Aorta (tissue), 5 donors: ENCODE measurements around the gene BMP6. TPM values are rescaled to one million over a fixed set of nuclear protein-coding genes. Genes with fewer than 3 reads are reported as not detected.
A peak's percentile ranks its signal among the peaks of the same experiment; 100 is the strongest.

Experiments used
- ATAC-seq: fragments of 200-7000 bp; cut with Tn5 transposase; one replicate; pipeline ENCODE4 v1.9.1; 2022; ENCODE audit warnings: moderate library complexity; ENCODE audit not compliant: low FRiP score
- DNase-seq, 2 donors: peaks; one replicate each; pipeline ENCODE4 v3.0.0-alpha.2; 2020
- H3K27ac ChIP-seq, 2 donors: one replicate each; pipeline ENCODE4 v1.5.1; 2013; ENCODE audit warnings: low read length in 2 of 2, mild to moderate bottlenecking in 2 of 2, moderate library complexity in 2 of 2, control low read depth in 1 of 2, inconsistent platforms in 1 of 2, low read depth in 1 of 2
- H3K27me3 ChIP-seq, 2 donors: one replicate each; pipeline ENCODE4 v1.6.1; 2013; ENCODE audit warnings: control low read depth in 1 of 2, low read length in 1 of 2, mild to moderate bottlenecking in 1 of 2, moderate library complexity in 1 of 2; ENCODE audit not compliant: insufficient read depth in 2 of 2, control insufficient read depth in 1 of 2
- H3K36me3 ChIP-seq, 2 donors: one replicate each; pipeline ENCODE4 v1.6.1; 2013; ENCODE audit warnings: control low read depth in 1 of 2, low read length in 1 of 2, mild to moderate bottlenecking in 1 of 2; ENCODE audit not compliant: insufficient read depth in 2 of 2, control insufficient read depth in 1 of 2
- H3K4me1 ChIP-seq, 2 donors: one replicate each; pipeline ENCODE4 v1.6.1; 2013; ENCODE audit warnings: low read length in 2 of 2, control low read depth in 1 of 2, mild to moderate bottlenecking in 1 of 2, moderate library complexity in 1 of 2; ENCODE audit not compliant: insufficient read depth in 2 of 2, control insufficient read depth in 1 of 2
- H3K4me3 ChIP-seq, 2 donors: one replicate each; pipeline ENCODE4 v1.5.1; 2013; ENCODE audit warnings: low read length in 2 of 2, control low read depth in 1 of 2, mild to moderate bottlenecking in 1 of 2
- H3K9me3 ChIP-seq: one replicate; pipeline ENCODE4 v1.6.1; 2013; ENCODE audit warnings: mild to moderate bottlenecking, low read length; ENCODE audit not compliant: control insufficient read depth
- WGBS, 2 donors: extraction: QIAGEN DNeasy Blood & Tissue Kit; methylation state at CpG; one replicate each; pipeline ENCODE4 v1.1.7; 2013; 5-methylcytosine and 5-hydroxymethylcytosine counted together
- intact Hi-C, 2 donors: fragments of 100-400 bp; cut with DNase I; formaldehyde crosslinking; loops; one replicate each; pipeline versions ENCODE4 v1.14.2 to v1.15.0; 2022
- polyA plus RNA-seq, 2 donors: library from polyadenylated mRNA; stranded (reverse); fragments of 200-250 nt; gene quantifications; one replicate each; pipeline ENCODE4 v1.2.3, GENCODE V29; 2013
- total RNA-seq, 2 donors: library from RNA; stranded (reverse); fragmentation: NEBNext Ultra II Directional; extraction: Animal tissue kit (Norgen Biotek cat#: 25700); gene quantifications; one replicate each; pipeline ENCODE4 v1.2.1, GENCODE V29; 2021
- donor health status: healthy with polysubstance abuse.
- donor health status: Bipolar disorder and iron deficiency.
- donor health status: DM: no; HTN: no; CAD: no.
- donor health status: DM: no; HTN: no; CAD: no.
- donor health status: DM: yes; HTN: yes; CAD: no.

Gene BMP6
- total and polyA plus RNA-seq, 4 donors: 1.2 to 5.2 (median 4.0) TPM

DNA sequence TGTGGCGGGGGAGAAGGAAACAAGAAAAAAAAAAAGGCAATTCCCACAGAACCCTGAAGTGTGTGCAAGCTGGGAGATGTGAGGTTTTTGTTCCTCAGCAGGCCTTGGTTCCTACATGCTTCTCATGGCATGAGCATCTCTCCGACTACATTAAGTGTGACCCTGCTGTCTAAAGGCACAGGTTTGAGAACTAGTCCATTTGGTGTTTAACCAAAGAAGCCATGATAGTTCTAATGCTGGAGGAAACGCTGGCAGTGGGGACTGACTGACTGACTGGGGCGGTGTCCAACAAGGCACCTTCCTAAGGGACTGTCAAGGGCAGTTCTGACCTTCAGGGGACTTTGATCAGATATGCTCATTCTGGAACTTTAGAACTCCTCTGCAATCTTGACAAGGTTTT is 180.8 kb downstream of the BMP6 start:
- no peaks in the 10 kb centered on the region for H3K9me3 ChIP-seq
- WGBS, 2 donors: 90 to 94% methylated on average over 4 of the region's 4 CpGs
- ATAC-seq (no peak), DNase-seq (no peak)
- intact Hi-C loops: loop anchor here in 1 of 2 donors (5.0 to 10.0 kb wide), 2 partner anchors 156 to 528 kb away; partner anchors contain the start of genes BLOC1S5 and SLC35B3
- H3K27me3 ChIP-seq: no peaks in the 10 kb centered on the region
- no peak overlapping the region for H3K4me3 ChIP-seq
- peaks cover 0 to 3% of the 10 kb centered on the region in 2 donors for H3K36me3 ChIP-seq
- no peak overlapping the region for H3K27ac ChIP-seq
- no peaks in the 10 kb centered on the region for H3K4me1 ChIP-seq

DNA sequence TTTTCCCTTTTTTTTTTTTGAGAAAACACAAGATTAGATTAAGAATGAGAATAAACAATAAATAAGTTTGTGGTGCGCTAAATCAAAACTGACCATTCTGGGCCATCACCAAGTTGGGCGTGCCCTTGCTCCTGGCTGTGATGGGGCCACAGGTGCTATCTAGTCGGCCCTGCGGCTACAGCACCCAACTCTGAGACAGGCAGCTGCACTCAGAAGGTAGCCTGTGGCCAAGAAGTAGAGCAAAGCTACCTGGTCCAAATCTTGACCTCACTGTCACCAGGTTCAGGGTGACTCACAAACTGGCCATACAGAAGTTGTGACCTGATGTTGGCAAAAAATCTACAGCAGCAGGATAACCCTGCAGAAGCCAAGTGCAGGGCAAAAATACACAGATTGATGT is 181.3 kb downstream of the BMP6 start:
- DNase-seq (no peak), ATAC-seq (no peak)
- Histone ChIP-seq H3K27ac (no peak overlapping the region), H3K4me1 (no peaks in the 10 kb centered on the region), H3K4me3 (no peak overlapping the region), H3K36me3 (peaks cover 0 to 3% of the 10 kb centered on the region in 2 donors), H3K27me3 (no peaks in the 10 kb centered on the region), H3K9me3 (no peaks in the 10 kb centered on the region)
- WGBS, 2 donors: 94 to 97% methylated on average over 4 of the region's 4 CpGs
- intact Hi-C loops: loop anchor here in 1 of 2 donors (5.0 to 10.0 kb wide), 2 partner anchors 155 to 528 kb away; partner anchors contain the start of genes BLOC1S5 and SLC35B3

DNA sequence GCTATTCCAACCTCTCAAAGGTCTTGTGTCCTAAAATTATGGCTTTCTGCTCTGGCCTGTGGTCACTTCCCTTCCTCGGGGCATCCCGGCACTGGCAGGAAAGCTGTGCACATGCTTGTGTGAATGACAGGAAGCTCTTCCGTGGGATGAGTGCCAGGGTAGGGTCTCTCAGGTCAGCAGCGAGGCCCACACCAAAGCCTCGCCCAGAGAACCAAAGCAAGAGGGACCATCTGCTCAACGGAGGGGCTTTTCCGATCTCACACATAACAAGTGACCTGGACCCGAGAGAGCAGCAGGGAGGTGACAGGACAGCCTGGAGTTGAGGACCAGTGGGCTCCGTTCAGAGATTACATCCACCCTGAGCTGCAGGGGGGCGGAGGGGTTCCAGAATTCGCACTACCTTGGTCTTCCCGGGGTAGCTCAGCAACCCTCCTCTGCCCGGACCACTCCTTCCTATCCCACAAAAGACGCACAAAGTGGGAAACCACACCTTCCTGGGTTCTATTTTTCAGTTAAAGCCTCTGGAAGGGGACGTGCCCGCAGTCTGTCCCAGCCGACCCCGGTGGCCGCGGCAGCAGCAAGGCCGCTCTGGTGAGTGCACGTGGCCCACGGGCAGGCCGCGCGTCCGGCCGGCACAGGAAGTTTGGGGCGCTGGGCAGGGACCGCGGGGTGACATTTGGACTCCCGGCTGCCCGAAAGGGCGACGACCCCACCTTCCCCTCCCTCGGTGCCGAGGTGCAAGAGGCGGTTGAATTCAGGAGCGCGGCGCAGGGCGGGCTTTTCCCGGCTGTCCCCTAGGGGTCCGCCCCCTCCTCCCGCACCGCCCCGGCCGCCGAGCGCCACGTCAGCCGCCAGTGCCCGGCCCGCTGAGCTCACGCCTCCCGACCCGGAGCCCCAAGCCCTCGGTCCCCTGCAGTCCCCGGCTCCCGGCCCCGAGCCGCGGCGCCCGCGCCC is 183.7 kb downstream of the BMP6 start:
- peak; percentile 74 to 90 for DNase-seq
- WGBS, 2 donors: 2 to 4% methylated on average over 54 to 66 of the region's 66 CpGs
- ATAC-seq: peak; percentile 67
- Histone ChIP-seq H3K27me3 (no peaks in the 10 kb centered on the region), H3K27ac (no peak overlapping the region), H3K4me1 (no peaks in the 10 kb centered on the region), H3K36me3 (no peaks in the 10 kb centered on the region), H3K4me3 (peak overlapping the region; percentile 61 to 92), H3K9me3 (no peaks in the 10 kb centered on the region)
- intact Hi-C loops: loop anchor here in 1 of 2 donors (5.0 to 10.0 kb wide), 5 partner anchors 83 to 525 kb away; partner anchors contain the start of genes BLOC1S5, BMP6 and SLC35B3

DNA sequence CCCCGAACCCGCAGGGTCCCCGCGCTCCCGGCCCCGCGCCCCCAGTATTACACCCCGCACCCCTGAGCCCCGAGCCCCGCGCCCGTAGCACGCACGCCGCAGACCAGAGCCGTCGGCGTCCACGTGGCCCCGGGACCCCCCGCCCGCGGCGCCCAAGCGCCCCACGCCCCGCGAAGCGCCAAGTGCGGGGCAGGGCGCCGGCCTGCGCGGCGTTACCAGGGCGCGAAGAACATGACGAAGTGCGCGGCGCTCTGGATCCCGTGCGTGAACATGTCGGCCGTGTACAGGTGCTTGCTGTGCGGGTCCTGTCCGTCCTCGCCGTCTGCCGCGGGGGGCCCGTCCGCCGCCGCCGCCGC is 184.4 kb downstream of the BMP6 start:
- WGBS, 2 donors: 0 to 1% methylated on average over 42 to 57 of the region's 57 CpGs
- Histone ChIP-seq H3K9me3 (no peaks in the 10 kb centered on the region), H3K36me3 (no peaks in the 10 kb centered on the region), H3K27me3 (no peaks in the 10 kb centered on the region), H3K27ac (no peak overlapping the region), H3K4me3 (peak overlapping the region; percentile 61 to 92), H3K4me1 (no peaks in the 10 kb centered on the region)
- ATAC-seq: no peak
- intact Hi-C loops: loop anchor here in 1 of 2 donors (5.0 to 10.0 kb wide), 3 partner anchors 82 to 185 kb away; partner anchors contain the start of gene BMP6
- peak in 1 of 2 donors; percentile 81 for DNase-seq

DNA sequence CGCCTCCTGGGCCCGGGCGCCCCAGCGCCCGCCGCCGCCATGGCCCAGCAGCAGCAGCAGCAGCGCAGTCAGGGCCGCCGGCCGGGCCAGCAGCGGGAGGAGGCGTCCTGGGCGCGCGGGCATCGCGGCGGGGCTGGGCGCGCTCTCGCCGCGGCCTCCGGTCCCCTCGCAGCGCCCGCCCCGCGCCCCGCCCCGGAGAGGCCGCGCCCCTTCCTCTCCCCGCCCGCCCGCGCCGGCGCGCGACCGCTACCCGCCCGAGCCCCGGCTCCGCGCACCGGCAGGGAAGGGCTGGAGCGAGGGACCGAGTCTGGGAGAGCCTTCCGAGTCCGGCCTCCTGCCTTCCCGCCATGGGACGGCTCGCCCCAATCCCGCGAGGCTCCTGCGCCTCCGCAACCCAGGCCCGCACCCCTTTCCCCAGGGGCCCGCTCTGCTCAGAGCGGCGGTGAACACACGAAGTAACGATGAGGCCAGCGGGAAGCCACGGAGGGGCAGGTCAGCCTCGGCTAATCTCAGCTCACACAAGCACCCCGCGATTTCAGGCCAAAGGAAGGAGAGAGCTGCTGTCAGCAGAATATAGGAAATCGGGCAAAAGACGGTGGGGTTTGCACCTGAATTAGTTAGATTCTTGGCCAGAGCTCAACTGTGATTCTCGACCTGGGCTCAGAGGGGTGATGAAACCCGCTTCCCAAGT is 184.9 kb downstream of the BMP6 start, which contains the start of gene TXNDC5:
Gene TXNDC5, minus strand, starts transcription at position 135 of the 691 bp plus-strand sequence. Its CDS starts 12 bp downstream, at position 123.
- intact Hi-C loops: loop anchor here in 1 of 2 donors (5.0 to 10.0 kb wide), 3 partner anchors 82 to 186 kb away; partner anchors contain the start of gene BMP6
- Histone ChIP-seq H3K27me3 (no peaks in the 10 kb centered on the region), H3K4me1 (no peaks in the 10 kb centered on the region), H3K9me3 (no peaks in the 10 kb centered on the region), H3K36me3 (no peaks in the 10 kb centered on the region), H3K27ac (peak within 1 kb of the TSS in 1 of 2 donors; percentile 7), H3K4me3 (peak within 1 kb of the TSS; percentile 61 to 92)
- 3 to 6% methylated on average over 23 to 75 of the region's 75 CpGs for WGBS, 2 donors
- peak; percentile 86 to 94 for DNase-seq
- peak; percentile 88 for ATAC-seq

DNA sequence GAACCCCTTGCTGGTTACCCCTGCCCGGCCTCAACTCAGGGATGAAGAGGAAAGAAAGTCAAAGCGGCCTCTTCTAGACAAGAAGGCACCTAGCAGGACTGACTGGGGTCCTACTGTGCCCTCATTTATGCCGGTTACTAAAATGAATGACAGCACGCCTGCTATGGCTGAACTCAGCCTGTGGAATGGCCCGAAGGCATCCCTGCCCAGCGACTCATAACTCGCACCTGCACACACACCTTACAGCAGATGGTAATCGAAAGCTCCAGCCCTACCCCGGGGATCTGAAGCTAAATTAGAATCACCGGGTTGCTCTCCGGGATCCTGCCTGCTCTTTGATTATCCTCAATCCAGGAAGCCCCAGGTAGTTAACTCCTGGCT is 185.4 kb downstream of the BMP6 start:
- Histone ChIP-seq H3K27me3 (no peaks in the 10 kb centered on the region), H3K4me1 (no peaks in the 10 kb centered on the region), H3K36me3 (no peaks in the 10 kb centered on the region), H3K4me3 (no peak overlapping the region), H3K9me3 (no peaks in the 10 kb centered on the region), H3K27ac (no peak overlapping the region)
- 86 to 90% methylated on average over 11 of the region's 11 CpGs for WGBS, 2 donors
- intact Hi-C loops: loop anchor here in 1 of 2 donors (5.0 to 10.0 kb wide), 3 partner anchors 81 to 187 kb away; partner anchors contain the start of gene BMP6
- ATAC-seq: no peak
- no peak for DNase-seq

DNA sequence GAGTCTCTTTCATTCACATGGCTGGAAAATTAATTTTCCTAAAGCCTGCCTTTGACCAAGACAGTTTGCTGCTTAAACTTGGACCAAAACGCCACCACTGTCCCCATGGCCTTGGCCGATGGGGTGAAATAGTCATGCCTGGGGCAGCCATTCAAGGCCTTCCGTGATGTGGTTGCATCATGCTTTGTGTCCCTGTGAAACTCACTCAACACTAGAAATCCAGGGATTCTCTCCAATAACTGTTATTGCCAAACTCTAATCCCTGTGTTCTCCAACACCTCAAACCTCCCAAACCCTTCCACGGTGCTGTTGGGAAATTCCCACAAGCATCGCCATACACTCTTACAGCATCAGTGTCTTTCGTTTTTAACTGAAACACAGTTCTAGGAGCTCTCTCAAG is 186.1 kb downstream of the BMP6 start:
- Histone ChIP-seq H3K4me1 (no peaks in the 10 kb centered on the region), H3K9me3 (no peaks in the 10 kb centered on the region), H3K27me3 (no peaks in the 10 kb centered on the region), H3K36me3 (no peaks in the 10 kb centered on the region), H3K4me3 (no peak overlapping the region), H3K27ac (no peak overlapping the region)
- DNase-seq: peak in 1 of 2 donors; percentile 69
- peak; percentile 47 for ATAC-seq
- 93 to 95% methylated on average over 6 of the region's 6 CpGs for WGBS, 2 donors
- intact Hi-C loops: loop anchor here in 1 of 2 donors (5.0 to 10.0 kb wide), 3 partner anchors 80 to 187 kb away; partner anchors contain the start of gene BMP6

DNA sequence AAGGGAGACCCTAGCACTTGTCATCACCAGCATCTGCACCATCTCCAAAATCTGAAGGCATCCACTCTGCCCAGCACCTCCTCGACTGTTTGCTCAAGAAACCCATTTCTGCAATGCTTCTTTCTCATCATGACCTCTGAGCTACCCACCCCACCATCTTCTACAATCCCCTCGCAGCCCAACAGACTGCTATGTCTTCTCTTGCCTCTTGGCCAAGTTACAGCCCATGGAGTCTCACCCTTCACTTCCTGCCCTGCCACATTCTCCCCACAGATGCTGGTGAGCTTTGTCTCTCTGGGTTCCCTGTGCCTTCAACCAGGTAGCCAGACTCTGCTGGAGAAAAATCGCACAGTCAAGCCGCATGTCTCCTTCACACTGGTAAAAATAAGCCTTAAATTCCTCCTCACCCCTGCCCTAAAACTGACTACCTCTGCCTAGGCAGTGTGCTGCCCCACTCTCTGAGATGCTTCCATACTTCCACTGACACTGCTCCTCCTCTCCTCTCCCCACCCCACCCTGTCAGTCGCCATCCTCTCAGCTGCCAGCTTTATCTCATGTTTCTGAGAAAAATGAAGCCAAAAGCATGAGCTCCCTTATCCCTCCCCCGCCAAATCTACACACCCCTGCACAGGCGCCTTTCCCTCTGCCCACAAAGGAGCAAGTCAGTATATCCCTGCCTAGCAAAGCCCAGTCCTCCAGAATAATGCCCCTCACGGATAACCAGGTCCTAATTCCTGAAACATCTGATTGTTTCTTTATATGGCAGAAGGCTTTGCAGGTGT is 187.0 kb downstream of the BMP6 start:
- intact Hi-C loops: loop anchor here in 1 of 2 donors (5.0 to 10.0 kb wide), 3 partner anchors 79 to 188 kb away; partner anchors contain the start of gene BMP6
- Histone ChIP-seq H3K4me3 (no peak overlapping the region), H3K27ac (no peak overlapping the region), H3K27me3 (no peaks in the 10 kb centered on the region), H3K4me1 (no peaks in the 10 kb centered on the region), H3K36me3 (no peaks in the 10 kb centered on the region), H3K9me3 (no peaks in the 10 kb centered on the region)
- DNase-seq (no peak), ATAC-seq (no peak)
- WGBS, 2 donors: 65 to 74% methylated on average over 8 of the region's 8 CpGs
